HG03432 (cell line): ENCODE results near the gene TTBK2.
"Not testable (repeated sequence)": the region's sequence is repeated elsewhere in the genome, so short reads cannot be mapped to it uniquely, and the experiment has no call there.

ENCODE experiments used
- ATAC-seq: cut with Tn5 transposase; IDR thresholded peaks from one replicate; pipeline ENCODE4 v1.9.1; 2021; ENCODE audit warnings: mild to moderate bottlenecking, moderate library complexity; ENCODE audit not compliant: unreplicated experiment

Gene TTBK2

GRCh38 chr15:42920519-42921341, at the start of gene TTBK2:
TTBK2 (minus strand) TSS chr15:42920778; CDS start chr15:42878617, 42,161 bp downstream.
- ATAC-seq: peak; percentile 91

GRCh38 chr15:42964476-42964875, 43.9 kb upstream of the TTBK2 start:
- ATAC-seq: no peak

DNA sequence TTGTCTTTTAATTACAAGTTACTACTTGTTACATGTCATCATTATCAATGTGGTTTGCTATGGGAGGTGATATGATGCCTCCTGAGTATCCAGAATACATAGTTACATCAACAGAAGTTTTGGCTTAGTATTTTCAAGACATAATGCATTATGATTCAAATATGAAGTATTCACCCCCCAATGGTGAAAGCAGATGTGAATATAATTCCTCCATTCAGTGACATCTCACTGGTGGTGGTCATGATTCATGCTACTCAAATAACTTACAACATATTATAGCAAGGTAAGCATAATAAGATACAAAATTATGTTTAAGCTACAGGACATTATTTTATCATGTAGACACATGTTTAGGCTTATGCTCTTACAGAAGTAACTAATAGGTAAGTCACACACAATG, 34.9 kb upstream of the TTBK2 start:
- ATAC-seq: no peak

- ATAC-seq: no peak
Measured at GRCh38 chr15:42954291-42954690, 33.7 kb upstream of the TTBK2 start.

- not testable (repeated sequence) for ATAC-seq
Measured at GRCh38 chr15:42948898-42949297, 28.3 kb upstream of the TTBK2 start.

DNA sequence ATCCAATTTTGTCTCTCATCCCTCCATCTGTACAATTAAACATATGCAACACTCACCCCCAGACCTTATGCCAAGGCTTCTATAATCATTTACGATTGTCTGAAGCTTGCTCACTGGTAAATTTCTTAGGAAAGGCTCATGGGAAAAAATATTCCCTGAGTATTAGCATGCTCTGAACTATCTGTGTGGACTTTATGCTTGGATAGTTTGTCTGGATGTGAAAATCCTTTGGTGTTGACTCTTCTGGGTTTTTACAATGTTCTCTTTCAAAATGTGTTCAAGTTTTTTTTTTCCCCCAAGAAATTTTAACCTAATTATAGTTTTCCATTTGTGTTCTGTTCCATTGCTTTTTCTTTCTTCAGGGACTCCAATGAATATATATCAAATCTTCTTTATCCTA, 19.9 kb upstream of the TTBK2 start:
- ATAC-seq: no peak

DNA sequence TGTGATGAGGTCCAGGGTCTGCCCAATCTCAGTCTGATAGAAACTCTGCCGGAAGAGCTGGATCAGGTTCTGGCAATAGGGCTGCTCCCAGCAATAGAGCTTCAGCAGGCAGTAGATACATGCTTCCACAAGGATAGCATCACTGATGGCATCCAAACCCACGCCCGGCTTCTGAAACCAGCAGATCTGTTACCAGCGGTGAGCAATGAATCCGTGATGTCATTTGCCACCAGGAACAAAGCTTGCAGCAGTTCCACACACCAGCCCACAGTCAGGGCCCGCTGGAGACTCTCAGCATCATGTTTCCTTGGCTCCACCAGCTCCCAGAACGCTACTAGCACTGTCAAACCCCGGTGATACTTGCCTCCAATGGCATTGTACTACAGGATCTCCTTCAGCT, 19.3 kb upstream of the TTBK2 start:
- no peak for ATAC-seq

DNA sequence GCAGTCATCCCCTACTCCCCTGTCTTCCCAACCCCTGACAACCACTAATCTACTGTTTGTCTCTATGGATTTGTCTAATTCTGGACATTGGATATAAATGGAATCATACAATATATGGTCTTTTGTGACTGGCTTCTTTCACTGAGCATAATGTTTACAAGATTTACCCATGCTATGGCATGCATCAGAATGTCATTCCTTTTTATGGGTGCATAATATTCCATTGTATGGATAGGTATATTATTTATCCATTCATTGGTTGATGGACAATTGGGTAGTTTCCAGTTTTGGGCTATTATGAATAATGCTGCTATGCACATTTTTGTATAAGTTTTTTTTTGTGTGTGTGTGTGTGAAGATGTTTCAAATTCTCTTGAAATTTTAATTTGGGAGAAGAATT, 16.6 kb upstream of the TTBK2 start:
- ATAC-seq: no peak

- no peak for ATAC-seq
Measured at GRCh38 chr15:42933886-42934667, 13.5 kb upstream of the TTBK2 start.

- no peak for ATAC-seq
Measured at GRCh38 chr15:42932833-42933515, 12.4 kb upstream of the TTBK2 start.

DNA sequence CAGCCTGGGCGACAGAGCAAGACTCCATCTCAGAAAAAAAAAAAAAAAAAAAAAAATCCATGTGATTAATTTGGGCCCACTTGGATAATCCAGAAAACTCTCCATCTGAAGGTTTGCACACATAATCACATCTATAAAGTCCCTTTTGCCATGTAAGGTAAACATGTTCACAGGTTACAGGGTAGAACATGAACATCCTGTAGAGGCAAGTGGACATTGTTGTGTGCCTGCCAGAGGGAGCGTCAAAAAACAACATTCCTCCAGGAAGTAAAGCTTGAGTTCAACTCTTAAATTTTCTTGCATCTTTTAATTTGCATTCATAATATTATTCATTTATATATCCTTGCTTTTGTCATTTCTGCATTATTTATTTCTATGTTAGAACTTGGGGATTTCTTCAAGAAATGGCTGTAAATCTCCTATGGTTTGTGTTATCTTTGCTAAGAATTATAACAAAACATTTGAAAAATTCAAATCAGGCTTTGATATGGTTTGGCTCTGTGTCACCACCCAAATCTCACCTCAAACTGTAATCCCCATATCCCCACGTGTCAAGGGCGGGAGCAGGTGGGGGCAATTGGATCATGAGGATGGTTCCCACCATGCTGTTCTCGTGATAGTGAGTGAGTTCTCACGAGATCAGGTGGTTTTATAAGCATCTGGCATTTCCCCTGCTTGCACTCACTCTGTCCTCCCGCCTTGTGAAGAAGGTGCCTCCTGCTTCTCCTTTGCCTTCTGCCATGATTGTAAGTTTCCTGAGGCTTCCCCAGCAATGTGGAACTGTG, 11.3 kb upstream of the TTBK2 start:
- ATAC-seq: no peak

DNA sequence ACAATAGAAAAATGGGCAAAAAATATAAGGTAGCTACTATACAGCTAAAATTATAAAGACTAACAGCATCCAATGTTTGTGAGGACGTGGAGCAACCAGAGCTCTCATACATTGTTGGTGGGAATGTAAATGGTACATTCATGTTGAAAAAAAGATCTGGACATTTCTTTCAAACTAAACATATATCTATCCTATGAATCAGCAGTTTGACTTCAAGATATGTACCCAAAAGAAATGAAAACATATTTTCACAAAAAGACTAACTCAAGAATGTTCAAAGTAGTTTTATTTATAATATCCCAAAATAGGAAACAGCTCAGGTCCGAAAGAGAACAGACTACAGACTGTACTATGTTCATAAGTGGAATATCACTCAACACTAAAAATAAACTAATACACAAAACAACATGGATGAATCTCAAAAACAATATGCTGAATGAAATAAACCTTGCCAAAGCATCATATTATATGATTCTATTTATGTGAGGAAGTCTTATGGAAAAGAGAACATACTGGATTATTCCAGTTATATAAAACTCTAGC, 8.8 kb upstream of the TTBK2 start:
- ATAC-seq: no peak

DNA sequence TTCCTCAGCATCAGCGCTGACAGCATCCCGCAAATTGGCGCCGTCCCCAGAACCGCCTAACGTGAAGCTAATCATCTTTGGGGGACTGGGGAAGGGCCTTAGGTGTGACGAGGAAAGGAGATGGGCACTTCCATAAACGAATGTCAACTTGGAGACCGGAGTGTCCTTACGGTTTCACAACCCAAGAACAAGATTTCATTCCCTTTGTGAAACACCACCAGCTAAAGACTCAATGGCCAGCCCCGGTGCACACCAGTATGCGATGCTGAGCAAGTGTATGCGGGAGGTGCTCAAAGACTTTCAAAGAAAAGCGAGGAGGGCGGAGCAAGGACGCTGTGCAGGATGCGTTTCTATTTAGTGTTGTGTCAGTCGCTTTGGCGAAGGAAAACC, 759 bp upstream of the TTBK2 start:
- peak; percentile 6 for ATAC-seq

- ATAC-seq: peak; percentile 32
Measured at GRCh38 chr15:42919799-42920518, 619 bp downstream of the TTBK2 start.

DNA sequence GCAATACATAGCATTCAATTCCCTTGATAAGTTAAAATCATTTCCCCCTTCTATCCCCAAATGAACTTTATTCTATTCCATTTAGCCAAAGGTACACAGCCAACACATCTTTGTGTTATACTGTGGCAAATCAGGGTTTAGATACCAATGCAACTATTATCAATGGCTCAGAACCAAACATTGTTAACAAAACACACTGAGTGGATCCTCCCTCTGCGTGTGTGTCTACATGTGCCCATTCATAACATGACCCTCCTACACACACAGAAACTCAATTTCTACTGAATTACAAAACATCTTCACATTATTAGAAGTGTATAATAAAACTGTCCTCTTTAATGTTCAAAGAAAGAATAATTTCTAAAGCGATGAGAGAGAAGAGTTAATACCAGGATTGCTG, 1.3 kb downstream of the TTBK2 start:
- ATAC-seq: no peak

DNA sequence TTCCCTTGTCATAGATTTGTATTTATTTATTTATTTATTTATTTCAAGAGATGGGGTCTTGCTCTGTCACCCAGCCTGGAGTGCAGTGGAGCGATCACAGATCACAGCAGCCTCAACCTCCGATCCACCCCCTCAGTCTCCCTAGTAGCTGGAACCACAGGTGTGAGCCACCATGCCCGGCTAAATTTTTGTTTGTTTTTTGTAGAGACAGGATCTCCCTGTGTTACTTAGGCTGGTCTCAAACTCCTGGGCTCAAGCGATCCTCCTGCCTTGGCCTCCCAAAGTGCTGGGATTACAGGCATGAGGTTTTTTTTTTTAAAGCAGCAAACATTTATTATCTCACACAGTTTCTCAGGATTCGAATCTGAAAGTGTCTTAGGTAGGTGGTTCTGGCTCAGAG, 2.5 kb downstream of the TTBK2 start:
- ATAC-seq: no peak

- ATAC-seq: no peak
Measured at GRCh38 chr15:42915654-42916315, 4.8 kb downstream of the TTBK2 start.

DNA sequence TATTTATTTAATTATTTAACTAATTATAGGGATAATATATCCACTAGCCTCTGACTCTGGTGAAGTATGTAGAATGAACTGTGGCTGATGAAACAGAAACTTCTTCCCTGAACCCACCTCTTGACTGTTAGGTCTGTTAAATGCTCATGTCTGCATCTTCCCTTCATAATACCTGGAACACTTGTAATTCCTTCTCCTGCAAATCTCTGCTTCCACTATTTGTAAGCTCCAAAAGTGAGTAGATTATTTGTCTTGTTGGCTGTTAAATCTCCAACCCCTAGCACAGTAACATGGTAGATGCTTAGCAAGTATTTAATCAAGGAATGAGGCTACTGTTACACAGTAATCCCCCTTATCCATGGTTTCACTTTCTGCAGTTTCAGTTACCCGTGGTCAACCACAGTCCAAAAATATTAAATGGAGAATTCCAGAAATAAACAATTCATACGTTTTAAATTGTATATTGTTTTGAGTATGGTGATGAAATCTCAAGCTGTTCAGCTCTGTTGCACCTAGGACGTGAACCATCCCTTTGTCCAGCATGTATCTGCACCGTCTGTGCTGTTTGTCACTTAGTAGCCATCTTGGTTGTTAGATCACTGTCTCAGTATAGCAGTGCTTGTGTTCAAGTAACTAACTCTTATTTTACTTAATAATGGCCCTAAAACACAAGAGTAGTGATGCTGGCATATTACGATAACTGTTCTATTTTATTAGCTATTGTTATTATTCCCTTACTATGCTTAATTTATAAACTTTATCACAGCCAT, 5.7 kb downstream of the TTBK2 start:
- no peak for ATAC-seq
